ENCODE results near the gene EFCAB5.

- TF ChIP-seq CTCF (IDR thresholded peaks at IDR 0.05) (no peak), SIN3A (IDR thresholded peaks at IDR 0.05; ENCODE audit: borderline replicate concordance, insufficient read depth, low read depth, low read length) (no peak), POLR2AphosphoS5 (IDR thresholded peaks at IDR 0.05; ENCODE audit: low read depth, low read length) (no peak)
These were observed 100.1 kb downstream of the EFCAB5 start for GRCh38 chr17:30041551-30041950.
